Measurements from ENCODE around the gene CEMIP. TPM values are rescaled to one million over a fixed set of nuclear protein-coding genes. Genes with fewer than 3 reads are reported as not detected.

The CEMIP gene
- total RNA-seq, 1 donor from 2014 or later: 0.77 TPM

DNA sequence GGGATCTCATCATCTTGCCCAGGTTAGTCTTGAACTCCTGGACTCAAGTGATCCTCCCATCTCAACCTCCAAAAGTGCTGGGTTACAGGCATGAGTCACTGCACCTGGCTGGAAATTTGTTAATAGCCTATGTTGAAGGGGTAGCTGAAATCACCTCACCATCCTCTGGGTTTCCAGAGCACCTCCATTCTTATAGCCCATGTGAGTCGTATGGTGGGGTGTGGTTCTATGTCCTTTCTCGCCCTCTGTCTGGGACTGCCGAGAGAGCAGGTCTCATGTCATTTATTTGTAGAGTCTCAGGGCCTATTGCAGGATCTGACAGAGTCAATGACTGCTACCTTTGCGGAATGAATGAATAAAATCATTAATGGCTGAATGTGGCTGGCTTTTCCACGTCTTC is 20.9 kb downstream of the CEMIP start:
- peaks cover 8% of the 10 kb centered on the region for H3K27me3 Mint-ChIP-seq
- no peak overlapping the region for H3K4me3 Mint-ChIP-seq (ENCODE audit: low read depth)

DNA sequence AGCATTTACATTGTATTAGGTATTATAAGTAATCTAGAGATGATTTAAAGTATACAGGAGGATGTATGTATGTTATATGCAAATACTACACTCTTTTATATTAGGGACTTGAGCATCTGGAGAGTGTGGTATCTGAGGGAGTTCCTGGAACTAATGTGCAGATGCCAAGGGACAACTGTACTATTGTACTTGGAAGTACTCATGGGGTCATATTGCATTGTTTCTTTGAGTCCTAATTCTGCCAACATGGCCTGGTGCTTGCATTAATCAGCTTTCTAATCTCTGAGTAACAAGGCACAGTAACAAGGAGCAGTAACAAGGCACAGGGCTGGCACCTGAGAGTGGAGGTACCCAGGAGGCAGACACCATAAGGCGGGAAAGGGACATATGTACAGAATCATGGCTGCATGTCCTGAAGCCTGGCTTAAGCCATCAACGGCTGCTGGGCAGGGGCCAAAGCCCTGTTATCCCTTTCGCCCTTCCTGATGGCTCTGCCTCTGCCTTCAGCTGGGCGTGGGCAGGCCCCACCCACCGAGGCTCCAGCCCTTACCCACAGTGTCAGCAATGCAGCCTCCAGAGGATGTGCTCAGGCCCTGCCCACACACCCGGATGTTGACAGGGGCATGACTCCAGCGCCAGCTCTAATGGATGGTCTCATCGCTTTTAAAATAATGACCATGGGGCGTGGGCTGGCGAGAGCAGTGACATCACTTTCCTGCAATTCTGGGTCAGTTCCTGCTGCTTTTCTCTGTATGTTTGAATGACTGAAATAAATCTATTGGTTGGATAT is 22.9 kb downstream of the CEMIP start:
- H3K27me3 Mint-ChIP-seq: peaks cover 8% of the 10 kb centered on the region

More for the DNA sequence above, 20.9 kb downstream of the CEMIP start:
- Mint-ChIP-seq H3K4me1 (ENCODE audit: low read depth) (peaks cover 23% of the 10 kb centered on the region), H3K36me3 (ENCODE audit: insufficient read depth) (no peaks in the 10 kb centered on the region), H3K9me3 (ENCODE audit: low read depth) (no peaks in the 10 kb centered on the region), H3K27ac (no peak overlapping the region)
- no peak for DNase-seq (ENCODE audit: low spot score, unreplicated experiment)
- TF ChIP-seq, protein P1, sequence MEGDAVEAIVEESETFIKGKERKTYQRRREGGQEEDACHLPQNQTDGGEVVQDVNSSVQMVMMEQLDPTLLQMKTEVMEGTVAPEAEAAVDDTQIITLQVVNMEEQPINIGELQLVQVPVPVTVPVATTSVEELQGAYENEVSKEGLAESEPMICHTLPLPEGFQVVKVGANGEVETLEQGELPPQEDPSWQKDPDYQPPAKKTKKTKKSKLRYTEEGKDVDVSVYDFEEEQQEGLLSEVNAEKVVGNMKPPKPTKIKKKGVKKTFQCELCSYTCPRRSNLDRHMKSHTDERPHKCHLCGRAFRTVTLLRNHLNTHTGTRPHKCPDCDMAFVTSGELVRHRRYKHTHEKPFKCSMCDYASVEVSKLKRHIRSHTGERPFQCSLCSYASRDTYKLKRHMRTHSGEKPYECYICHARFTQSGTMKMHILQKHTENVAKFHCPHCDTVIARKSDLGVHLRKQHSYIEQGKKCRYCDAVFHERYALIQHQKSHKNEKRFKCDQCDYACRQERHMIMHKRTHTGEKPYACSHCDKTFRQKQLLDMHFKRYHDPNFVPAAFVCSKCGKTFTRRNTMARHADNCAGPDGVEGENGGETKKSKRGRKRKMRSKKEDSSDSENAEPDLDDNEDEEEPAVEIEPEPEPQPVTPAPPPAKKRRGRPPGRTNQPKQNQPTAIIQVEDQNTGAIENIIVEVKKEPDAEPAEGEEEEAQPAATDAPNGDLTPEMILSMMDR (IDR thresholded peaks at IDR 0.05; ENCODE audit: unreplicated experiment): no peak

DNA sequence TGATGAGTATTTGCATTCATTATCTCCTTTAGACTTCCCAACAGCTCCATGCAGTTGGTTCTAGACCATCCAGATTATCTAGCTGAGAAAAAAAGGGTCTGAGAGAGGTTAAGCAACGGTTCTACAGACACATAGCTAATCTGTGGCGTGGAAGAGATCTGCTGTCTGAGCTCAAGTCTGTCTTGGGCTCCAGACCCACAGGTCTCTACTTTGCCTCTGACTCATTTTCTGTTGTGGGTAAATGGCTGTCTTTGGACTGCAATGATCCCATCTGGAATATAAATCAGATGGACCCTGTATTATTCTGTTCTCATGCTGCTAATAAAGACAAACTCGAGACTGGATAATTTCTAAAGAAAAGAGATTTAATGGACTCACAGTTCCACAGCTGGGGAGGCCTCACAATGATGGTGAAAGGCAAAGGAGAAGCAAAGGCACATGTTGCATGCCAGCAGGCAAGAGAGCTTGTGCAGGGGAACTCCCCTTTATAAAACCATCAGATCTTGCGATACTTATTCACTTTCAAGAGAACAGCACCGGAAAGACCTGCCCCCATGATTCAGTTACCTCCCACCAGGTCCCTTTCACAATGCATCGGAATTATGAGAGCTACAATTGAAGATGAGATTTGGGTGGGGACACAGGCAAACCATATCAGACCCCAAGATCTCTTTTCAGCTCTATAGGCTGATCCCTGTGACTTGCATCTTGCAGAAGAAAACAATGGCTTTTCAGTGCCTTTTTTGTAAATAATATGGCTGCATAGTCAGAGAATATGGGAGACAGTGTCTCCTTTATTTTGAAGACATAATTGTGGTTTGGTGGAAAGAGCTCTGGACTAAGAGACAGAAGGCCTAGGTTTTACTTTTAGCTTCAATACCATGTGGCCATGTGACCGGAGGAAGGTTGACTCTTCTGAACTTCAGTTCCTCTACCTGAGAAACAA is 24.7 kb downstream of the CEMIP start:
- no peaks in the 10 kb centered on the region for H3K9me3 Mint-ChIP-seq (ENCODE audit: low read depth)
- H3K4me3 Mint-ChIP-seq (ENCODE audit: low read depth): no peak overlapping the region
- no peak for DNase-seq (ENCODE audit: low spot score, unreplicated experiment)
- no peak overlapping the region for H3K27ac Mint-ChIP-seq
- peaks cover 15% of the 10 kb centered on the region for H3K4me1 Mint-ChIP-seq (ENCODE audit: low read depth)
- TF ChIP-seq, protein P1 (IDR thresholded peaks at IDR 0.05; ENCODE audit: unreplicated experiment): no peak
- no peaks in the 10 kb centered on the region for H3K36me3 Mint-ChIP-seq (ENCODE audit: insufficient read depth)
- peaks cover 8% of the 10 kb centered on the region for H3K27me3 Mint-ChIP-seq

More for the DNA sequence above, 22.9 kb downstream of the CEMIP start:
- no peak for DNase-seq (ENCODE audit: low spot score, unreplicated experiment)
- TF ChIP-seq, protein P1 (IDR thresholded peaks at IDR 0.05; ENCODE audit: unreplicated experiment): no peak
- H3K27ac Mint-ChIP-seq: no peak overlapping the region
- H3K9me3 Mint-ChIP-seq (ENCODE audit: low read depth): no peaks in the 10 kb centered on the region
- no peak overlapping the region for H3K4me3 Mint-ChIP-seq (ENCODE audit: low read depth)
- H3K4me1 Mint-ChIP-seq (ENCODE audit: low read depth): peaks cover 20% of the 10 kb centered on the region
- H3K36me3 Mint-ChIP-seq (ENCODE audit: insufficient read depth): no peaks in the 10 kb centered on the region

DNA sequence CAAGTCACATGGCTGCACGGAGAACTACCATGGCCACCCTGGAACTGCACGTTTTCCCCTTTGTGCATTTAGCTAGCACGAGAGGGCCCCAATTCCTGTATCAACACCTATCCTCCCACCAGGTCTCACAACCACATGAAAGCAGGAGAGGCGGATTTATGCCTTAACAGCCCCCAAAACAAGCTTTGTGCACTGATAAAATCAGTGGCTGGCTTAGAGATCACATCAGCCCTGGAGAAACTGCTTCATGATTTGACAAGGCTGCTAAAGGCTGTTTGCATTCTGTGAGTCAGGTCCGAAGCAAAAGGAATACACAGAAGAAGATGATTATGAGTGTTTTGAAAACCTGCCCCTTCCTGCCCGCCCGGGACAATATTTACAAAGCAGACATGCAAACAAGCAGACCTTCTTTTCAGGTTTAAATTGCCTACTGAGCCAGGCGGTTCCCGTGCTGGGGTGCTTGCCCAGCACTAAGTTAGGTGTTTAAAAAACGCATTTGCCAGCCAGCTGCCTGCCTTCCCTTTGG is 25.9 kb downstream of the CEMIP start:
- no peak for DNase-seq (ENCODE audit: low spot score, unreplicated experiment)
- H3K27me3 Mint-ChIP-seq: peaks cover 8% of the 10 kb centered on the region

More for the DNA sequence above, 25.9 kb downstream of the CEMIP start:
- H3K4me1 Mint-ChIP-seq (ENCODE audit: low read depth): peaks cover 15% of the 10 kb centered on the region
- H3K36me3 Mint-ChIP-seq (ENCODE audit: insufficient read depth): no peaks in the 10 kb centered on the region
- H3K4me3 Mint-ChIP-seq (ENCODE audit: low read depth): no peak overlapping the region
- H3K9me3 Mint-ChIP-seq (ENCODE audit: low read depth): no peaks in the 10 kb centered on the region
- TF ChIP-seq, protein P1 (IDR thresholded peaks at IDR 0.05; ENCODE audit: unreplicated experiment): no peak
- peak overlapping the region; percentile 80 for H3K27ac Mint-ChIP-seq

Data from progenitor cell of endocrine pancreas (in vitro differentiated cells).